Measurements from ENCODE around the gene KIF22.

Gene KIF22

GRCh38 chr16:29849505-29849904 lies 59.0 kb downstream of the KIF22 start:
- no peak for TF ChIP-seq CTCF (IDR thresholded peaks at IDR 0.05; ENCODE audit: poor library complexity, severe bottlenecking)
- ATAC-seq (ENCODE audit: low read depth) (no peak), DNase-seq (ENCODE audit: low spot score) (no peak)
- peaks cover 23% of the 10 kb centered on the region for H3K36me3 ChIP-seq (ENCODE audit: low read depth)
- H3K27ac ChIP-seq (ENCODE audit: poor library complexity, severe bottlenecking): no peak overlapping the region
- no peaks in the 10 kb centered on the region for H3K9me3 ChIP-seq (ENCODE audit: severe bottlenecking)
- no peaks in the 10 kb centered on the region for H3K4me1 ChIP-seq (ENCODE audit: insufficient read depth, poor library complexity, severe bottlenecking)
- no peak overlapping the region for H3K4me3 ChIP-seq (ENCODE audit: severe bottlenecking)
- H3K27me3 ChIP-seq (ENCODE audit: insufficient read depth, poor library complexity, severe bottlenecking): no peaks in the 10 kb centered on the region

- TF ChIP-seq CTCF (IDR thresholded peaks at IDR 0.05; ENCODE audit: poor library complexity, severe bottlenecking): no peak
- H3K36me3 ChIP-seq (ENCODE audit: low read depth): peaks cover 18% of the 10 kb centered on the region
- DNase-seq (ENCODE audit: low spot score) (no peak), ATAC-seq (ENCODE audit: low read depth) (no peak)
- H3K27ac ChIP-seq (ENCODE audit: poor library complexity, severe bottlenecking): no peak overlapping the region
- H3K4me1 ChIP-seq (ENCODE audit: insufficient read depth, poor library complexity, severe bottlenecking): no peaks in the 10 kb centered on the region
- H3K4me3 ChIP-seq (ENCODE audit: severe bottlenecking): no peak overlapping the region
- H3K9me3 ChIP-seq (ENCODE audit: severe bottlenecking): no peaks in the 10 kb centered on the region
- no peaks in the 10 kb centered on the region for H3K27me3 ChIP-seq (ENCODE audit: insufficient read depth, poor library complexity, severe bottlenecking)
Observed at GRCh38 chr16:29850998-29851397, 60.4 kb downstream of the KIF22 start.

- Histone ChIP-seq H3K36me3 (ENCODE audit: low read depth) (peaks cover 2% of the 10 kb centered on the region), H3K27ac (ENCODE audit: poor library complexity, severe bottlenecking) (no peak overlapping the region), H3K27me3 (ENCODE audit: insufficient read depth, poor library complexity, severe bottlenecking) (no peaks in the 10 kb centered on the region), H3K4me3 (ENCODE audit: severe bottlenecking) (no peak overlapping the region), H3K4me1 (ENCODE audit: insufficient read depth, poor library complexity, severe bottlenecking) (no peaks in the 10 kb centered on the region), H3K9me3 (ENCODE audit: severe bottlenecking) (no peaks in the 10 kb centered on the region)
- ATAC-seq (ENCODE audit: low read depth) (no peak), DNase-seq (ENCODE audit: low spot score) (no peak)
- no peak for TF ChIP-seq CTCF (IDR thresholded peaks at IDR 0.05; ENCODE audit: poor library complexity, severe bottlenecking)
Observed at GRCh38 chr16:29852654-29853053, 62.1 kb downstream of the KIF22 start.

GRCh38 chr16:29854520-29855100 lies 64.1 kb downstream of the KIF22 start:
- no peak overlapping the region for H3K27ac ChIP-seq (ENCODE audit: poor library complexity, severe bottlenecking)
- ATAC-seq (ENCODE audit: low read depth) (peak; percentile 18; the same call in 1 of the 3 replicates), DNase-seq (ENCODE audit: low spot score) (no peak)
- no peaks in the 10 kb centered on the region for H3K4me1 ChIP-seq (ENCODE audit: insufficient read depth, poor library complexity, severe bottlenecking)
- TF ChIP-seq CTCF (IDR thresholded peaks at IDR 0.05; ENCODE audit: poor library complexity, severe bottlenecking): no peak
- H3K36me3 ChIP-seq (ENCODE audit: low read depth): no peaks in the 10 kb centered on the region
- H3K4me3 ChIP-seq (ENCODE audit: severe bottlenecking): no peak overlapping the region
- H3K9me3 ChIP-seq (ENCODE audit: severe bottlenecking): no peaks in the 10 kb centered on the region
- H3K27me3 ChIP-seq (ENCODE audit: insufficient read depth, poor library complexity, severe bottlenecking): no peaks in the 10 kb centered on the region

Data from RWPE2 (cell line).